ENCODE data around the gene ELL. TPM values are rescaled to one million over a fixed set of nuclear protein-coding genes. Genes with fewer than 3 reads are reported as not detected.

Gene ELL
- total and polyA plus RNA-seq, 9 of the 15 experiments (the other 6 are each of a cell fraction or from before 2014, with no cell fraction given) = 0.24 to 22.5 (median 4.1) TPM

DNA sequence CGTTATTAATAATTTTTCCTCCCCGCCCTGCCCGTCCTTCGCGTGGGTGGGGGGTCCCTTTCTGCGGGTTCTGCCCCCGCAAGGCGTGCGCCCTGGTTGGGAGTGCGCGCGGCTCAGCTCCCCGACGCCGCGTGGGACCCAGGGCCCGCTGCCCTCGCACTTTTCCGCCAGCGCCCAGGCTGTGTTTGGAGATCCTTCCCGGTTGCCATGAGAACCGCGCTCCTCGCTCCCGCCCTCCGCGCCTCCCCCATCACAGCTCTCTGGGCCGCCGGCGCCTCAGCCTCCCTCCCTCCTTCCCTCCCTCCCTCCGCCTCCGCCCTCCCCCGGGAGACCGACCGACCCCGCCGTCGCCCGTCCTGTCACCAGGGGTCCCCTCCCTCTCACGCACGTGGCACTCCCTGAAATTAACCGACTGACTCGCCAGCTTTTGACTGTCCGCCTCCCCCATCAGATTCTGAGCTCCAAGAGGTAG is 105.1 kb downstream of the ELL start (continued):
- TF ChIP-seq, protein P1, sequence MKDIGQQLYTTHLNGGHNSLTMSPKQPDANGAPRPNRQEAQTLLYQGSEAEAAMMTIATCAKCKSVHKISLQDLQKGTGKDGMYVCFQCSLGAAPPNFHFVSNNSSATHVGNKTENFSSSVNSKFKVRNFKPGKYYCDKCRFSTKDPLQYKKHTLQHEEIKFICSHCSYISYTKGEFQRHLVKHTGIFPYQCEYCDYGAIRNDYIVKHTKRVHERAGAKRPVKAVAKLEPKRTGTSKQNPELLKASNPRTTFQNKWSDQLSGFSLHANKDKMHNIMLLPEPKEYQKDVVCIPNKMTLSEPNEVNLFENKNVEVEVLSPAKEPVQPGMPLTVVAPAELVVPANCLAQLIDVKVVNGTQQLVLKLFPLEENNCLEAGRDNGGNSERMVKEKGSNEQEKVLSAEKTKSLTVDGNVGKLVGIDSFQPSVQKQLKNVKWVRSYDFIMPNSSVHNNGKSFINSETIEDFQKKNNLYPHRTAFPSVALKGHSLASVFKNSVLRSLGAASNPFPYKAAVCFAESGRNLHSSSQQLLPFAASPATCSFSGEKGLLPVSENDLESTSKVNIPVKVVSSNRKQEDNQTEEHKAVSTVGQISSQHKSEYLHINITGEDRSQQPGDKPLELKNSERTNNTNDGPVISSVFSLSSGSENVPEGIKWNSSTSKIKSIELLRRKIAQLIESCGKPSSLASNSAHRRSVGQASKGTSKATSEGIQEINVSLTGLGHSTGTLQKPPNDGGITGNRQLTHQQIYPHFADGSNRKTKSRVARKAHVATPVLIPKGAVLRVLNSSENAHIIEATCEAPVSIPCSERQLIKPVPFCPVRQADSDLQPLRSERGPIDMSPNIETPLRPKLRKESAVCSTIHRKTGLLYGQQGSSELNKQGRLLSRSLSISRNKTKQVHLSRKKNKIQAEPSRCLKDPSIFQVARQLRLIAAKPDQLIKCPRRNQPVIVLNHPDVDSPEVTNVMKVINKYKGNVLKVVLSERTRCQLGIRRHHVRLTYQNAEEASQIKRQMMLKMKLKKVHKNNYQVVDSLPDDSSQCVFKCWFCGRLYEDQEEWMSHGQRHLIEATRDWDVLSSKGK (CRISPR knock-in tag; IDR thresholded peaks at IDR 0.05) = no peak
- TF ChIP-seq ZNF277 (CRISPR knock-in tag; IDR thresholded peaks at IDR 0.05; ENCODE audit: borderline replicate concordance) = no peak
- no peak for TF ChIP-seq WHSC1 (IDR thresholded peaks at IDR 0.05; ENCODE audit: low read length)
- TF ChIP-seq STAG1 (CRISPR knock-in tag; IDR thresholded peaks at IDR 0.05; ENCODE audit: borderline replicate concordance) = no peak
- no peak for TF ChIP-seq E2F3 (CRISPR knock-in tag; IDR thresholded peaks at IDR 0.05)
- TF ChIP-seq ZNF408 (CRISPR knock-in tag; IDR thresholded peaks at IDR 0.05; ENCODE audit: low read depth) = no peak
- no peak for TF ChIP-seq JUNB (CRISPR knock-in tag; conservative IDR thresholded peaks at IDR 0.05)
- peak; percentile 88 for TF ChIP-seq ZNF444 (CRISPR knock-in tag; IDR thresholded peaks at IDR 0.05)
- TF ChIP-seq SMAD2 (IDR thresholded peaks at IDR 0.05; ENCODE audit: low read depth, low read length) = no peak
- TF ChIP-seq MAFF (IDR thresholded peaks at IDR 0.05; ENCODE audit: low read length) = no peak
- no peak for TF ChIP-seq CHCHD3 (CRISPR knock-in tag; IDR thresholded peaks at IDR 0.05)
- peak; percentile 46; the same call in 1 of the 2 replicates for TF ChIP-seq ZNF740 (CRISPR knock-in tag; IDR thresholded peaks at IDR 0.05)
- TF ChIP-seq ZNF740 (tag; IDR thresholded peaks at IDR 0.05) = 0 out of 4 replicates have a peak, but pooled peaks of 1 of the 2 experiments have one; percentile 60
- TF ChIP-seq PHB2 (IDR thresholded peaks at IDR 0.05; ENCODE audit: low read depth) = no peak
- no peak for TF ChIP-seq ERF (CRISPR knock-in tag; IDR thresholded peaks at IDR 0.05)
- no peak for TF ChIP-seq ASH1L (IDR thresholded peaks at IDR 0.05; ENCODE audit: borderline replicate concordance, low read depth, partially characterized antibody)
- TF ChIP-seq CAMTA2 (CRISPR knock-in tag; conservative IDR thresholded peaks at IDR 0.05) = no peak
- 0 out of 2 replicates have a peak, but pooled peaks have one; percentile 2 for TF ChIP-seq FOXK1 (CRISPR knock-in tag; IDR thresholded peaks at IDR 0.05; ENCODE audit: borderline replicate concordance)
- no peak for TF ChIP-seq ZNF23 (CRISPR knock-in tag; IDR thresholded peaks at IDR 0.05)
- TF ChIP-seq RAD21 (CRISPR knock-in tag; conservative IDR thresholded peaks at IDR 0.05 in 1 of 2, IDR thresholded peaks at IDR 0.05 in 1 of 2) = no peak
- TF ChIP-seq TOE1 (IDR thresholded peaks at IDR 0.05; ENCODE audit: borderline replicate concordance) = no peak
- TF ChIP-seq TOE1 (CRISPR knock-in tag; IDR thresholded peaks at IDR 0.05; ENCODE audit: borderline replicate concordance, low read depth) = no peak
- TF ChIP-seq SMARCA5 (IDR thresholded peaks at IDR 0.05) = no peak
- TF ChIP-seq ZNF586 (CRISPR knock-in tag; conservative IDR thresholded peaks at IDR 0.05) = no peak
